ENCODE data around the gene BOD1L1.
"Not testable (repeated sequence)": the region's sequence is repeated elsewhere in the genome, so short reads cannot be mapped to it uniquely, and the experiment has no call there.

BOD1L1 gene

GRCh38 chr4:13601048-13601447 lies 26.5 kb downstream of the BOD1L1 start:
- H3K4me1 Mint-ChIP-seq (ENCODE audit: low read depth): no peaks in the 10 kb centered on the region

GRCh38 chr4:13599159-13599558 lies 28.4 kb downstream of the BOD1L1 start:
- H3K27me3 Mint-ChIP-seq: no peaks in the 10 kb centered on the region
- H3K4me1 Mint-ChIP-seq (ENCODE audit: low read depth): no peaks in the 10 kb centered on the region
- DNase-seq: no peak
- peaks cover 95% of the 10 kb centered on the region for H3K36me3 Mint-ChIP-seq (ENCODE audit: low read depth)
- H3K9me3 Mint-ChIP-seq: no peaks in the 10 kb centered on the region
- no peak overlapping the region for H3K4me3 Mint-ChIP-seq
- no peak overlapping the region for H3K27ac Mint-ChIP-seq

More at GRCh38 chr4:13601048-13601447, 26.5 kb downstream of the BOD1L1 start:
- no peak for DNase-seq
- Mint-ChIP-seq H3K27me3 (no peaks in the 10 kb centered on the region), H3K9me3 (no peaks in the 10 kb centered on the region), H3K27ac (no peak overlapping the region), H3K36me3 (ENCODE audit: low read depth) (peaks cover 94% of the 10 kb centered on the region), H3K4me3 (no peak overlapping the region)

- Mint-ChIP-seq H3K4me3 (no peak overlapping the region), H3K4me1 (ENCODE audit: low read depth) (no peaks in the 10 kb centered on the region), H3K9me3 (no peaks in the 10 kb centered on the region), H3K36me3 (ENCODE audit: low read depth) (peaks cover 93% of the 10 kb centered on the region), H3K27ac (no peak overlapping the region), H3K27me3 (no peaks in the 10 kb centered on the region)
- no peak for DNase-seq
These were observed 29.9 kb downstream of the BOD1L1 start for GRCh38 chr4:13597604-13598003.

GRCh38 chr4:13597141-13597540 lies 30.4 kb downstream of the BOD1L1 start:
- Mint-ChIP-seq H3K27me3 (no peaks in the 10 kb centered on the region), H3K4me3 (no peak overlapping the region), H3K9me3 (no peaks in the 10 kb centered on the region), H3K36me3 (ENCODE audit: low read depth) (peaks cover 93% of the 10 kb centered on the region), H3K27ac (no peak overlapping the region), H3K4me1 (ENCODE audit: low read depth) (no peaks in the 10 kb centered on the region)
- DNase-seq: no peak

- no peak for DNase-seq
- no peaks in the 10 kb centered on the region for H3K4me1 Mint-ChIP-seq (ENCODE audit: low read depth)
- H3K36me3 Mint-ChIP-seq (ENCODE audit: low read depth): peaks cover 88% of the 10 kb centered on the region
- no peaks in the 10 kb centered on the region for H3K27me3 Mint-ChIP-seq
- H3K27ac Mint-ChIP-seq: no peak overlapping the region
- H3K9me3 Mint-ChIP-seq: no peaks in the 10 kb centered on the region
- H3K4me3 Mint-ChIP-seq: no peak overlapping the region
These were observed 35.3 kb downstream of the BOD1L1 start for GRCh38 chr4:13592220-13592619.

GRCh38 chr4:13590766-13591165 lies 36.8 kb downstream of the BOD1L1 start:
- H3K27ac Mint-ChIP-seq: no peak overlapping the region
- peaks cover 84% of the 10 kb centered on the region for H3K36me3 Mint-ChIP-seq (ENCODE audit: low read depth)
- DNase-seq: no peak
- H3K27me3 Mint-ChIP-seq: no peaks in the 10 kb centered on the region
- no peak overlapping the region for H3K4me3 Mint-ChIP-seq
- no peaks in the 10 kb centered on the region for H3K4me1 Mint-ChIP-seq (ENCODE audit: low read depth)
- H3K9me3 Mint-ChIP-seq: no peaks in the 10 kb centered on the region

GRCh38 chr4:13588954-13589353 lies 38.6 kb downstream of the BOD1L1 start:
- Mint-ChIP-seq H3K27ac (no peak overlapping the region), H3K4me1 (ENCODE audit: low read depth) (no peaks in the 10 kb centered on the region), H3K27me3 (no peaks in the 10 kb centered on the region), H3K36me3 (ENCODE audit: low read depth) (peaks cover 85% of the 10 kb centered on the region), H3K4me3 (no peak overlapping the region), H3K9me3 (no peaks in the 10 kb centered on the region)
- no peak for DNase-seq

- Mint-ChIP-seq H3K4me1 (ENCODE audit: low read depth) (no peaks in the 10 kb centered on the region), H3K27ac (no peak overlapping the region), H3K4me3 (no peak overlapping the region), H3K36me3 (ENCODE audit: low read depth) (peaks cover 84% of the 10 kb centered on the region), H3K9me3 (no peaks in the 10 kb centered on the region), H3K27me3 (no peaks in the 10 kb centered on the region)
- no peak for DNase-seq
These were observed 43.0 kb downstream of the BOD1L1 start for GRCh38 chr4:13584481-13584880.

GRCh38 chr4:13580036-13580435 lies 47.5 kb downstream of the BOD1L1 start:
- Mint-ChIP-seq H3K9me3 (no peaks in the 10 kb centered on the region), H3K36me3 (ENCODE audit: low read depth) (peaks cover 87% of the 10 kb centered on the region), H3K27ac (no peak overlapping the region), H3K4me3 (no peak overlapping the region), H3K27me3 (no peaks in the 10 kb centered on the region), H3K4me1 (ENCODE audit: low read depth) (no peaks in the 10 kb centered on the region)
- no peak for DNase-seq

- Mint-ChIP-seq H3K36me3 (ENCODE audit: low read depth) (peaks cover 85% of the 10 kb centered on the region), H3K27me3 (no peaks in the 10 kb centered on the region), H3K27ac (no peak overlapping the region), H3K4me1 (ENCODE audit: low read depth) (no peaks in the 10 kb centered on the region), H3K9me3 (no peaks in the 10 kb centered on the region), H3K4me3 (no peak overlapping the region)
- no peak for DNase-seq
These were observed 49.9 kb downstream of the BOD1L1 start for GRCh38 chr4:13577660-13578059.

- Mint-ChIP-seq H3K36me3 (ENCODE audit: low read depth) (peaks cover 84% of the 10 kb centered on the region), H3K27ac (no peak overlapping the region), H3K9me3 (no peaks in the 10 kb centered on the region), H3K27me3 (no peaks in the 10 kb centered on the region), H3K4me3 (no peak overlapping the region), H3K4me1 (ENCODE audit: low read depth) (no peaks in the 10 kb centered on the region)
- DNase-seq: no peak
These were observed 56.6 kb downstream of the BOD1L1 start for GRCh38 chr4:13570916-13571315.

GRCh38 chr4:13567125-13567524 lies 60.4 kb downstream of the BOD1L1 start:
- H3K36me3 Mint-ChIP-seq (ENCODE audit: low read depth): peaks cover 59% of the 10 kb centered on the region
- H3K9me3 Mint-ChIP-seq: no peaks in the 10 kb centered on the region
- no peak overlapping the region for H3K27ac Mint-ChIP-seq
- no peak for DNase-seq
- H3K4me3 Mint-ChIP-seq: no peak overlapping the region
- H3K4me1 Mint-ChIP-seq (ENCODE audit: low read depth): no peaks in the 10 kb centered on the region
- no peaks in the 10 kb centered on the region for H3K27me3 Mint-ChIP-seq

- Mint-ChIP-seq H3K4me1 (ENCODE audit: low read depth) (no peaks in the 10 kb centered on the region), H3K36me3 (ENCODE audit: low read depth) (peaks cover 20% of the 10 kb centered on the region), H3K27me3 (peaks cover 8% of the 10 kb centered on the region), H3K27ac (no peak overlapping the region), H3K4me3 (no peak overlapping the region), H3K9me3 (no peaks in the 10 kb centered on the region)
- DNase-seq: no peak
These were observed 64.6 kb downstream of the BOD1L1 start for GRCh38 chr4:13562876-13563275.

- H3K4me3 Mint-ChIP-seq: no peak overlapping the region
- H3K27ac Mint-ChIP-seq: no peak overlapping the region
- peaks cover 13% of the 10 kb centered on the region for H3K27me3 Mint-ChIP-seq
- no peaks in the 10 kb centered on the region for H3K9me3 Mint-ChIP-seq
- peaks cover 10% of the 10 kb centered on the region for H3K36me3 Mint-ChIP-seq (ENCODE audit: low read depth)
- no peak for DNase-seq
- no peaks in the 10 kb centered on the region for H3K4me1 Mint-ChIP-seq (ENCODE audit: low read depth)
These were observed 65.9 kb downstream of the BOD1L1 start for GRCh38 chr4:13561673-13562072.

- H3K9me3 Mint-ChIP-seq; DNase-seq; H3K27ac Mint-ChIP-seq; H3K36me3 Mint-ChIP-seq (ENCODE audit: low read depth); H3K4me1 Mint-ChIP-seq (ENCODE audit: low read depth); H3K4me3 Mint-ChIP-seq: not testable (repeated sequence)
- H3K27me3 Mint-ChIP-seq: peaks cover 18% of the 10 kb centered on the region
These were observed 67.4 kb downstream of the BOD1L1 start for GRCh38 chr4:13560111-13560510.

GRCh38 chr4:13559413-13559812 lies 68.1 kb downstream of the BOD1L1 start:
- H3K27ac Mint-ChIP-seq: no peak overlapping the region
- H3K4me1 Mint-ChIP-seq (ENCODE audit: low read depth): no peaks in the 10 kb centered on the region
- H3K4me3 Mint-ChIP-seq: no peak overlapping the region

More at GRCh38 chr4:13559413-13559812, 68.1 kb downstream of the BOD1L1 start:
- Mint-ChIP-seq H3K9me3 (no peaks in the 10 kb centered on the region), H3K27me3 (peaks cover 20% of the 10 kb centered on the region), H3K36me3 (ENCODE audit: low read depth) (no peaks in the 10 kb centered on the region)
- DNase-seq: no peak

All from activated T-cell treated with anti-CD3 and anti-CD28 coated beads, Interleukin-2, amount 50 U/mL, for 24 hours (primary cell).